Naive thymus-derived CD4-positive, alpha-beta T cell (primary cell): ENCODE data around the gene DCTPP1. TPM values are rescaled to one million over a fixed set of nuclear protein-coding genes. Genes with fewer than 3 reads are reported as not detected.
"Not testable (repeated sequence)": the region's sequence is repeated elsewhere in the genome, so short reads cannot be mapped to it uniquely, and the experiment has no call there.

Experiments
- ATAC-seq: fragments of 150-1000 bp; cut with Tn5 transposase; 2 replicates; pipeline ENCODE4 v1.10.0; 2021; ENCODE audit warnings: mild to moderate bottlenecking, moderate library complexity
- CTCF ChIA-PET: fragments of 350-600 bp; sonication (Branson Sonifier 250); formaldehyde crosslinking; loops from one replicate; lab custom pipeline; 2021; ENCODE audit warnings: antibody characterized with exemption; lab: Charles Lee
- POLR2A ChIA-PET: fragments of 350-600 bp; sonication (Branson Sonifier 250); formaldehyde crosslinking; loops from one replicate; lab custom pipeline; 2021; ENCODE audit warnings: antibody characterized with exemption, inconsistent platforms; lab: Charles Lee
- DNase-seq, 9 donors: peaks; one replicate each; pipeline versions ENCODE4 v3.0.0 to v3.0.0-alpha.2; 2020 to 2022; ENCODE audit warnings: mixed read lengths in 1 of 9
- H3K27ac ChIP-seq: one replicate; pipeline ENCODE4 v1.7.0; 2013; ENCODE audit warnings: mild to moderate bottlenecking, low read depth, low read length, moderate library complexity
- H3K27me3 ChIP-seq, 2 donors: one replicate each; pipeline ENCODE4 v1.7.0; 2013; ENCODE audit warnings: low read length in 2 of 2, mild to moderate bottlenecking in 2 of 2, moderate library complexity in 2 of 2; ENCODE audit not compliant: control insufficient read depth in 2 of 2, insufficient read depth in 2 of 2
- H3K36me3 ChIP-seq, 3 experiments: 1 replicate in 2 of 3; 2 replicates in 1 of 3; pipeline ENCODE4 v1.7.0; 2013; ENCODE audit warnings: low read length in 3 of 3, mild to moderate bottlenecking in 3 of 3, moderate library complexity in 1 of 3; ENCODE audit not compliant: insufficient read depth in 3 of 3, control insufficient read depth in 2 of 3
- H3K4me1 ChIP-seq, 2 donors: one replicate each; pipeline ENCODE4 v1.7.0; 2013; ENCODE audit warnings: low read length in 2 of 2, mild to moderate bottlenecking in 2 of 2, moderate library complexity in 1 of 2; ENCODE audit not compliant: control insufficient read depth in 2 of 2, insufficient read depth in 2 of 2
- H3K4me3 ChIP-seq: 2 replicates; pipeline ENCODE4 v1.7.0; 2013; ENCODE audit warnings: mild to moderate bottlenecking, low read length
- H3K9me3 ChIP-seq, 3 experiments: 1 replicate in 2 of 3; 2 replicates in 1 of 3; pipeline ENCODE4 v1.7.0; 2013; ENCODE audit warnings: low read length in 3 of 3; ENCODE audit not compliant: control insufficient read depth in 2 of 3
- H3K27ac Mint-ChIP-seq, 9 donors: one replicate each; pipeline ENCODE4 v1.8.0; 2020 to 2022; ENCODE audit warnings: mixed read lengths in 9 of 9, mild to moderate bottlenecking in 8 of 9, moderate library complexity in 5 of 9, inconsistent platforms in 2 of 9
- H3K27me3 Mint-ChIP-seq, 5 donors: one replicate each; pipeline ENCODE4 v1.8.0; 2021 to 2022; ENCODE audit warnings: mixed read lengths in 5 of 5, mild to moderate bottlenecking in 1 of 5
- H3K36me3 Mint-ChIP-seq, 5 donors: one replicate each; pipeline ENCODE4 v1.8.0; 2020 to 2022; ENCODE audit warnings: mixed read lengths in 5 of 5, mild to moderate bottlenecking in 3 of 5, inconsistent platforms in 1 of 5
- H3K4me1 Mint-ChIP-seq, 7 donors: one replicate each; pipeline ENCODE4 v1.8.0; 2020 to 2022; ENCODE audit warnings: mixed read lengths in 7 of 7, mild to moderate bottlenecking in 3 of 7, inconsistent platforms in 1 of 7
- H3K4me3 Mint-ChIP-seq, 10 donors: one replicate each; pipeline ENCODE4 v1.8.0; 2020 to 2022; ENCODE audit warnings: mild to moderate bottlenecking in 10 of 10, mixed read lengths in 10 of 10, moderate library complexity in 6 of 10, inconsistent platforms in 2 of 10
- H3K9me3 Mint-ChIP-seq, 11 donors: one replicate each; pipeline ENCODE4 v1.8.0; 2020 to 2022; ENCODE audit warnings: mixed read lengths in 11 of 11, mild to moderate bottlenecking in 4 of 11, inconsistent platforms in 1 of 11, moderate library complexity in 1 of 11
- intact Hi-C, 2 donors: fragments of 100-400 bp; cut with micrococcal nuclease; formaldehyde crosslinking; loops; one replicate each; pipeline ENCODE4 v1.15.1; 2023
- polyA plus RNA-seq, 2 donors: library from polyadenylated mRNA; unstranded; fragments of 300-500 nt; fragmentation: Illumina TruSeq; gene quantifications; one replicate each; pipeline ENCODE4 v1.2.3, GENCODE V29; 2021
- total RNA-seq, 6 experiments: library from RNA in 5 of 6; stranded (reverse) in 5 of 6; gene quantifications; 1 replicate in 5 of 6; 2 replicates in 1 of 6; pipeline ENCODE4 v1.2.3 and lab custom pipeline; 2021 to 2026

The DCTPP1 gene
- total and polyA plus RNA-seq, 7 experiments from 2014 or later, result 11.6 to 81.1 (median 15.6) TPM

- intact Hi-C loops, result no loop called here
- Histone ChIP-seq H3K9me3 (no peaks in the 10 kb centered on the region), H3K4me1 (peaks cover 27% of the 10 kb centered on the region in 2 donors), H3K36me3 (no peaks in the 10 kb centered on the region), H3K4me3 (no peak overlapping the region), H3K27ac (no peak overlapping the region), H3K27me3 (no peaks in the 10 kb centered on the region)
- no peaks in the 10 kb centered on the region for H3K9me3 Mint-ChIP-seq
- ChIA-PET POLR2A (interaction anchor here (0.6 to 20.1 kb wide), 10 partner anchors 12 to 391 kb away, joined by 3 to 374 read pairs (median 4); partner anchors contain the start of genes ALDOA, DCTPP1, ITGAL and SEPHS2), CTCF (interaction anchor here (1.1 to 3.6 kb wide), 7 partner anchors 8 to 79 kb away, joined by 3 to 17 read pairs (median 4); partner anchors contain the start of genes DCTPP1 and ZNF747)
- peak overlapping the region; percentile 62 to 96 (median 79) for H3K27ac Mint-ChIP-seq
- H3K27me3 Mint-ChIP-seq, result peaks cover 0 to 2% (median 0%) of the 10 kb centered on the region in 5 donors
- ATAC-seq (no peak), DNase-seq (no peak)
- peaks cover 41 to 75% (median 51%) of the 10 kb centered on the region in 7 donors for H3K4me1 Mint-ChIP-seq
- peak overlapping the region in 5 of 10 donors; percentile 7 to 61 (median 50) for H3K4me3 Mint-ChIP-seq
- H3K36me3 Mint-ChIP-seq, result peaks cover 0 to 8% (median 0%) of the 10 kb centered on the region in 5 donors
Observed at GRCh38 chr16:30457256-30457655, 27.4 kb upstream of the DCTPP1 start.

- H3K9me3 ChIP-seq, result no peaks in the 10 kb centered on the region
- peaks cover 28 to 29% of the 10 kb centered on the region in 2 donors for H3K4me1 ChIP-seq
- Mint-ChIP-seq H3K27me3 (peaks cover 0 to 2% (median 0%) of the 10 kb centered on the region in 5 donors), H3K27ac (peak overlapping the region in 4 of 9 donors; percentile 59 to 96 (median 83)), H3K36me3 (peaks cover 0 to 4% (median 0%) of the 10 kb centered on the region in 5 donors), H3K9me3 (no peaks in the 10 kb centered on the region), H3K4me3 (peak overlapping the region in 2 of 10 donors; percentile 27 to 46), H3K4me1 (peaks cover 35 to 71% (median 52%) of the 10 kb centered on the region in 7 donors)
- no peak overlapping the region for H3K4me3 ChIP-seq
- ChIA-PET CTCF (interaction anchor here (0.6 to 3.6 kb wide), 5 partner anchors 15 to 80 kb away, joined by 3 to 17 read pairs (median 4); partner anchors contain the start of gene ZNF747), POLR2A (interaction anchor here (0.6 to 20.1 kb wide), 9 partner anchors 11 to 1539 kb away, joined by 3 to 374 read pairs (median 4); partner anchors contain the start of genes DCTPP1, ITGAL, SEPHS2 and ZNF688)
- DNase-seq, result no peak
- ATAC-seq, result no peak
- H3K27me3 ChIP-seq, result no peaks in the 10 kb centered on the region
- intact Hi-C loops, result no loop called here
- no peaks in the 10 kb centered on the region for H3K36me3 ChIP-seq
- H3K27ac ChIP-seq, result no peak overlapping the region
Observed at GRCh38 chr16:30456302-30456701, 26.5 kb upstream of the DCTPP1 start.

- H3K27me3 ChIP-seq, H3K27ac ChIP-seq, intact Hi-C loops, ATAC-seq, H3K36me3 Mint-ChIP-seq, H3K4me3 ChIP-seq, DNase-seq, H3K9me3 Mint-ChIP-seq, H3K27me3 Mint-ChIP-seq, H3K9me3 ChIP-seq, CTCF ChIA-PET, H3K36me3 ChIP-seq: not testable (repeated sequence)
- Mint-ChIP-seq H3K4me3 (peak overlapping the region in 8 of 10 donors; percentile 3 to 67 (median 50)), H3K4me1 (peaks cover 27 to 66% (median 50%) of the 10 kb centered on the region in 7 donors), H3K27ac (peak overlapping the region in 8 of 9 donors; percentile 14 to 82 (median 72))
- POLR2A ChIA-PET, result interaction anchor here (0.9 to 20.1 kb wide), 4 partner anchors 12 to 38 kb away, joined by 3 to 374 read pairs (median 8); partner anchors contain the start of gene ITGAL
- H3K4me1 ChIP-seq, result peaks cover 26 to 30% of the 10 kb centered on the region in 2 donors
Observed at GRCh38 chr16:30452709-30453580, 23.1 kb upstream of the DCTPP1 start.

GRCh38 chr16:30449116-30449435, 19.2 kb upstream of the DCTPP1 start:
- DNase-seq (no peak), ATAC-seq (no peak)
- H3K27me3 ChIP-seq, result no peaks in the 10 kb centered on the region
- ChIA-PET CTCF (interaction anchor here (0.6 to 2.6 kb wide), 22 partner anchors 8 to 248 kb away, joined by 3 to 13 read pairs (median 4); partner anchors contain the start of genes DCTPP1 and ITGAL), POLR2A (interaction anchor here (0.6 to 20.1 kb wide), 12 partner anchors 12 to 86 kb away, joined by 3 to 374 read pairs (median 6); partner anchors contain the start of genes ITGAL and ZNF747)
- Mint-ChIP-seq H3K36me3 (peaks cover 0 to 13% (median 7%) of the 10 kb centered on the region in 5 donors), H3K4me1 (peaks cover 33 to 54% (median 48%) of the 10 kb centered on the region in 7 donors), H3K27me3 (no peaks in the 10 kb centered on the region), H3K9me3 (peaks cover 0 to 2% (median 0%) of the 10 kb centered on the region in 11 donors), H3K4me3 (no peak overlapping the region), H3K27ac (no peak overlapping the region)
- intact Hi-C loops, result loop anchor here (1.0 to 5.0 kb wide), 7 partner anchors 9 to 183 kb away; partner anchors contain the start of gene ITGAL (in 1 of the 2)
- H3K9me3 ChIP-seq, result no peaks in the 10 kb centered on the region
- H3K4me3 ChIP-seq, result no peak overlapping the region
- H3K36me3 ChIP-seq, result peaks cover 0 to 5% (median 0%) of the 10 kb centered on the region in 3 experiments
- H3K27ac ChIP-seq, result no peak overlapping the region
- H3K4me1 ChIP-seq, result peaks cover 32 to 36% of the 10 kb centered on the region in 2 donors

- POLR2A ChIA-PET, result interaction anchor here (1.2 to 20.1 kb wide), 5 partner anchors 10 to 88 kb away, joined by 3 to 374 read pairs (median 25); partner anchors contain the start of genes ITGAL and ZNF747
- intact Hi-C loops, result loop anchor here in 1 of 2 donors (5.0 kb wide), 1 partner anchor 185 kb away; no protein-coding TSS in a partner anchor
- H3K36me3 ChIP-seq, result peaks cover 0 to 5% (median 4%) of the 10 kb centered on the region in 3 experiments
- Mint-ChIP-seq H3K36me3 (peaks cover 5 to 24% (median 19%) of the 10 kb centered on the region in 5 donors), H3K9me3 (peaks cover 0 to 4% (median 2%) of the 10 kb centered on the region in 11 donors), H3K4me3 (peak overlapping the region in 1 of 10 donors; percentile 64), H3K4me1 (peaks cover 39 to 57% (median 53%) of the 10 kb centered on the region in 7 donors), H3K27me3 (no peaks in the 10 kb centered on the region), H3K27ac (peak overlapping the region in 2 of 9 donors; percentile 27 to 51)
- H3K27ac ChIP-seq, result no peak overlapping the region
- no peak overlapping the region for H3K4me3 ChIP-seq
- no peaks in the 10 kb centered on the region for H3K27me3 ChIP-seq
- H3K4me1 ChIP-seq, result peaks cover 33 to 47% of the 10 kb centered on the region in 2 donors
- no peak for ATAC-seq
- no peaks in the 10 kb centered on the region for H3K9me3 ChIP-seq
- no peak for DNase-seq
- CTCF ChIA-PET, result interaction anchor here (0.7 to 2.2 kb wide), 3 partner anchors 10 to 88 kb away, joined by 3 to 7 read pairs (median 5); no protein-coding TSS in a partner anchor
Observed at GRCh38 chr16:30447512-30448226, 17.8 kb upstream of the DCTPP1 start.
